ENCODE results near the gene FASN.

The FASN gene

DNA sequence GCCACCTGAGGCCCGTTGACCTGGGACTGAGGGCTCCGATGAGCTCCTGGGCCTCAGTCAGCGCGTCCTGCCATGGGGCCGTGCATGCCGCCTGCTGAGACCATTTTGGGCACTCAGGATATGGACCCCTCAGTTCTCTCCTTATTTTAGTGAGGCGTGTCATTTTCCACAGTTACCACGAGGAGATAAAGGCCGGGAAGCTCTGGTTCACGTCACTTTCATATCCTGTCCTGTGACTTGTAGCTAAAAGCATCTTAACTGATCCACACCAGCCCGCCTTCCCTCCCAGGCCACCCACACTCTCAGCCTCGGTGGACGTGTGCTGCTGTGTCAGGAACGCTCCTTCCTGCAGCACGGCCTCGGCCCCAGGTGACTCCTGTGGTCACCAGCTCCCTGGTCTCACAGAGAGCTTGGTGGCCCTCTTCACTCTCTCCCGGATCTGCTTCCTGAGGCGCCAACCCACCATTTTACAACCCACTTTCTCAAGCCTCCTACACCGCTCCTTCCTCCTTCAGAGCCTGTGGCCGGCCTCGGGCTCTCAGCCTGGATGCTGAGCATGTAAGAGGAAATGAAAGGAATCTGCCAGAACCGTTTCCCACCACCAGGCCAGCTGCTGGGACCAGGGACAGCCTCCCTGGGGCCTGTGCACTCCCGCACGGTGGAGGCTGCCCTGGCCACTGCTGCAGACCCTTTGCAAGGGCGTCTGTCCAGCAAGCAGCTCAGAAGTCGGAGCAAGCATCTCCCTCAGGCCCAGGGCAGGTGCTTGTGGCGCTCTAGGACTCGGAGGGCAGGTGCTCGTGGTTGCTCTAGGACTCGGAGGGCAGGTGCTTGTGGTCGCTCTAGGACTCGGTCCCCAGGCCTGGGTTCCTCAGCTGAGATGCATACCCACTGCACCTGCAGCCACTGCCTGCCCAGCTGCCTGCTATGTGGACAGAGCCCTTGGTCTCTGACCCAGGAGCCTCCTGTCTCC is 23.9 kb upstream of the FASN start:
- TF ChIP-seq, protein P1, sequence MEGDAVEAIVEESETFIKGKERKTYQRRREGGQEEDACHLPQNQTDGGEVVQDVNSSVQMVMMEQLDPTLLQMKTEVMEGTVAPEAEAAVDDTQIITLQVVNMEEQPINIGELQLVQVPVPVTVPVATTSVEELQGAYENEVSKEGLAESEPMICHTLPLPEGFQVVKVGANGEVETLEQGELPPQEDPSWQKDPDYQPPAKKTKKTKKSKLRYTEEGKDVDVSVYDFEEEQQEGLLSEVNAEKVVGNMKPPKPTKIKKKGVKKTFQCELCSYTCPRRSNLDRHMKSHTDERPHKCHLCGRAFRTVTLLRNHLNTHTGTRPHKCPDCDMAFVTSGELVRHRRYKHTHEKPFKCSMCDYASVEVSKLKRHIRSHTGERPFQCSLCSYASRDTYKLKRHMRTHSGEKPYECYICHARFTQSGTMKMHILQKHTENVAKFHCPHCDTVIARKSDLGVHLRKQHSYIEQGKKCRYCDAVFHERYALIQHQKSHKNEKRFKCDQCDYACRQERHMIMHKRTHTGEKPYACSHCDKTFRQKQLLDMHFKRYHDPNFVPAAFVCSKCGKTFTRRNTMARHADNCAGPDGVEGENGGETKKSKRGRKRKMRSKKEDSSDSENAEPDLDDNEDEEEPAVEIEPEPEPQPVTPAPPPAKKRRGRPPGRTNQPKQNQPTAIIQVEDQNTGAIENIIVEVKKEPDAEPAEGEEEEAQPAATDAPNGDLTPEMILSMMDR (IDR thresholded peaks at IDR 0.05; ENCODE audit: insufficient read depth, low read depth, low read length, missing control alignments) = no peak
- no peak for DNase-seq (ENCODE audit: low read depth)
- no peak overlapping the region for H3K4me3 ChIP-seq (ENCODE audit: low read length)

DNA sequence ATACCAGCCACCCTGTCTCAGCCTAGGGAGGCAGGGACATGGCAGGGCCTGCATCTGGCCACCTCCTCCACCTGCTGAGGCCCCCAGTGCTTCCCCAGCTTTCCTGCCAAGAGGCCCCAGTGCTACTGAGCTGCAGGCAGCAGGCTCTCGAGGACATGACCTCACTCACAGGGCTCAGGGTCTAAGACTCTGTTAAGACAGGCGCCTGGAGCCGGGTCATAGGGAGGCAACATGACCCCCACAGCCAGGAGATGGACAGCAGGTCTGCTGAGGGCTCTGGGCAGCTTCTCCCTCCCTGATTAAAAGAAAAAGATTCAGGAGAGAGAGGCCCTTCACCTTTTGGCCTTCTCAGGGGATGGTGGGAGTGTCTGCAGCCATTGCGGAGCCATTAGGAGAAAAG is 23.2 kb upstream of the FASN start:
- DNase-seq (ENCODE audit: low read depth) = no peak
- TF ChIP-seq, protein P1 (IDR thresholded peaks at IDR 0.05; ENCODE audit: insufficient read depth, low read depth, low read length, missing control alignments) = no peak
- H3K4me3 ChIP-seq (ENCODE audit: low read length) = no peak overlapping the region

DNA sequence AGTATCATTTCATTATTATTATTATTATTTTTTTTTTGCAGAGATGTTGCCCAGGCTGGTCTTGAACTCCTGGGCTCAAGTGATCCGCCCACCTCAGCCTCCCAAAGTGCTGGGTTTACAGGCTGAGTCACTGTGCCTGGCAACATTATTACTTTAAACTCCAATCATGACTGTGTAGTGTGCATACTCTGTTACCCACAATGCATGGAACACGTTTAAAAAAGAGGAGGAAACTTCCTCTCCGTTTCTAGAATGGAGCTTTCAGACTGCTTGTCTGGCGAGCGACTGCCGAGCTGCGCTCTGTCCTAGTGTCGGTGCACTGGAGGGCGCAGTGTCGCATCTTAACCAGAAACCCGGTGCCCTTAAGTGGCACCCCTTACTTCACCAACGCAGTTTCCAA is 22.1 kb upstream of the FASN start:
- no peak for DNase-seq (ENCODE audit: low read depth)
- no peak overlapping the region for H3K4me3 ChIP-seq (ENCODE audit: low read length)
- TF ChIP-seq, protein P1 (IDR thresholded peaks at IDR 0.05; ENCODE audit: insufficient read depth, low read depth, low read length, missing control alignments) = no peak

DNA sequence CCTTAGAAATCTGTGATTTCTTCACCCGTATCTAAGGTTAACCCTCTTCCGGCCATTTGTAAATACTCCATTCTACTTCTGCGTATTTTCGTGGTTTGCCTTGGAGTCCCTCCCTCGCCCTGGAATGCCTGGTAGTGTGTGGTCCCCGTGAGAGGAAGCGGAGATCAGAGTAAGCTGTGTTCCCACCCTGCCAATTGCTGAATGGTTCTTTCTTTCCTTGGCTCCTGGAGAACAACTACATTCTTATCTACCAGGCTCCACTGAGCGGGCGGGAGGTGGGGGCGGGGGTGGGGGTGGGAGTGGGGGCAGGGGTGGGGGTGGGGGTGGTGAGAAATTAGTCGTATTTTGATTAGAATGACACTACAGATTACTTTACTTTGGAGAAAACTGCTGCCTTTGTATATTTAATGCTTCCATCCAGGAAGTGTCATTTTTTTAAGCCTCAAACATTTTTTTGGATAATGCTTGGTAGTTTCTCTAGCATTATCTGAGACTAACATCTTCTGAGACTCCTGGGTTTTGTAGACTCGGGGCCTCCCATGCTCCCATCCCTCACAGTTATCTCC is 20.9 kb upstream of the FASN start:
- no peak overlapping the region for H3K4me3 ChIP-seq (ENCODE audit: low read length)
- no peak for DNase-seq (ENCODE audit: low read depth)
- TF ChIP-seq, protein P1 (IDR thresholded peaks at IDR 0.05; ENCODE audit: insufficient read depth, low read depth, low read length, missing control alignments) = no peak

DNA sequence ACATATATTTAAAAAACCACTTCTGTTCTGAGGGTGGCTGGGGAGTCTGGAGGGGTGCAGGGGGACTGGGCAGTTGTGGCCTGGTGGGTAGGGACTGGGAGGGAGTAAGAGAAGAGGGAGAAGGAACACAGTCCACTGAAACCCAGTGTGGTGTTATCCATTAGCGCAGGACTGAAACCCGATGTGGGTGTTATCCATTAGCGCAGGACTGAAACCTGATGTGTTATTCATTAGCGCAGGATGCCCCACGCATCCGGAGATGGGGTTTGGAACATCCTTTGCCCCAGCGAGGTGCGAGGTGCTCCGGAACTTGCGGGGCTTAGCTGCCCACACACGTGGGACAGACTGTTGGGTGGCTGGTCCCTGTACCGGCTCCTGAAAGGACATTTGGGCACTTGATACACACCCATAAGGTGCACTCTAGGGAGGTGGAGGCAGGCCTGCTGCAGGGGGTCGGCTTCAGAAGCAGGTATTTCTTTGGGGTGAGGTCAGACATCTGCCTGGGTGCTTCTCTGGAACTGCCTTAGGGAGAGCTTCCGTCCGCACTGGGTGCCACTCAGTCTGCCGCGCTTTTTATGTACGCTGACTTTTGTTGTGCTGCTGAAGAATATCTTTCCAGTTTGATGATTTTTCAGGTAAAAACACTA is 20.3 kb upstream of the FASN start:
- TF ChIP-seq, protein P1 (IDR thresholded peaks at IDR 0.05; ENCODE audit: insufficient read depth, low read depth, low read length, missing control alignments) = no peak
- DNase-seq (ENCODE audit: low read depth) = no peak
- no peak overlapping the region for H3K4me3 ChIP-seq (ENCODE audit: low read length)

DNA sequence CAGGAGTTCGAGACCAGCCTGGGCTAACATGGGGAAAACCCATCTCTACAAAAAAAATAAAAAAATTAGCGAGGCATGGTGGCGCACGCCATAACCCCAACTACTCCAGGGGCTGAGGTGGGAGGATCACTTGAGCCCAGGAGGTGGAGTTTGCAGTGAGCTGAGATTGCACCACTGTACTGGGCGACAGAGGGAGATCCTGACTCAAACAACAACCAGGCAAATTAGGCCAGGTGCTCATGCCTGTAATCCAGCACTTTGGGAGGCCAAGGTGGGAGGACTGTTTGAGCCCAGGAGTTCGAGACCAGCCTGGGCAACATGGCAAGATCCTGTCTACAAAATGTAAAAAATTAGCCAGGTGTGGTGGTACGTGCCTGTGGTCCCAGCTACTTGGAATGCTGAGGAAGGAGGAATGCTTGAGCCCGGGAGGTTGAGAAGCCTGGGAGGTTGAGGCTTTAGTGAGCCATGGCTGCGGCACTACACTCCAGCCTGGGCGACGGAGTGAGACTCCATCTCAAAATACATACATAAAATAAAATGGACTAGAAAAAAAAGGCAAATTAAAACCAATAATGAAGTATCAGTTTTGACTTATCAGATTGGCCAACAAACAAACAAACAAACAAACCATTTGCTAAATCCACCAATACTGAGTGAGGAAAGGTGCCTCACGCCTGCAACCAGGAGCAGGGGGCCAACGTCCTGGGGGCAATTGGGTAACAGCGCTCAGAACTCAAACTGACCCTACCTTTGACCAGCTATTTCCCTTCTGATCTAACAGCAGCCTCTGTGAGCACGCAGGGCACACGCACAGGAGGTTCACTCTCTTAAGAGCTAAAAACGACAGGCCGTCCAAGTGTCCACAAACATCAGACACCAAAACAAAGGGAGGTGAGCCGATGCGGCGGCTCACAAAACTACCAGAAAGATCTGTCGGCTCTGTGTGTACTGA is 19.4 kb upstream of the FASN start:
- TF ChIP-seq, protein P1 (IDR thresholded peaks at IDR 0.05; ENCODE audit: insufficient read depth, low read depth, low read length, missing control alignments) = no peak
- DNase-seq (ENCODE audit: low read depth) = no peak
- no peak overlapping the region for H3K4me3 ChIP-seq (ENCODE audit: low read length)

Measured in epithelial cell of esophagus (primary cell).